Measurements from ENCODE around the gene CTNNA3.

CTNNA3 gene

DNA sequence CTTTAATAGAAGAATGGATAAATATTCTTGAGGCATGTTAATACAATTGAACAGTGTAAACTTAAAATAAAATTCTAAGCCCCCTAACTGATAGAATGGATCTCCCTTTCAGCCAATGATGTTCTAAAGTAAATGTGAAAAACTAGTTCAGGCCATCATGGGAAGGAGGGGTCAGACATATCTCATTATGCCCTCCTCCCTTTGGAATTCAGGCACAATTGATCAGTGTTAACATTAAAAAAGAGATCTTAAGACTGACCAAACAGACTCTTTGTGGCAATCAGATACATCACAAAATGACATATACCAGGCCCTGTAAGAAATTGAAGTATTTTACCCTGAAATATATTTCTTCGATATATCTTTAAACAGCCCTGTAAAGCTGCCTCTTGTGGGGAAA, 1453.1 kb downstream of the CTNNA3 start:
- DNase-seq (ENCODE audit: low read depth): no peak
- no peaks in the 10 kb centered on the region for H3K27me3 ChIP-seq (replicated peaks; ENCODE audit: control insufficient read depth, insufficient read depth, low read length)
- no peak overlapping the region for H3K4me3 ChIP-seq (ENCODE audit: low read length)
- H3K9ac ChIP-seq (ENCODE audit: low read length): no peak overlapping the region
- H3K4me1 ChIP-seq (ENCODE audit: control insufficient read depth, insufficient read depth, low read length): no peaks in the 10 kb centered on the region
- peaks cover 4% of the 10 kb centered on the region for H3K9me3 ChIP-seq (ENCODE audit: control insufficient read depth, low read length)
- no peaks in the 10 kb centered on the region for H3K36me3 ChIP-seq (ENCODE audit: control insufficient read depth, insufficient read depth, low read length, severe bottlenecking)

DNA sequence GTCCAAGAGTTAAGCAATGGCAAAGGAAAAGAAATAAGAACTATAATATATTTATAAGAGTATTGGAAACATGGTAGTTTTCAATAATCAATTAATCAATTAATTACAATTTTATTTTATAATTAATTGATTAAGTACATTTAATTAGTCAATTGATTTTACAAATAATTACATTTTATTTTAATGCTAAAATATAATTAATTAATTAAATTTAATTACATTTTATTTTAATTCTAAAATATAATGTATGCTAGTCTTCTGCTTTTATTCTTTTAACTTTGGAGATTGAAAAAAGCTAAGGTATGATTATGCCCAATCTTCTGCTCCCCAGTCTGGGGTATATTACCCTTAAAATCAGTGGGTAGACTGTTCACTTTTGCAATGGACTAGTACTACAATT, 1456.9 kb downstream of the CTNNA3 start:
- no peak overlapping the region for H3K4me3 ChIP-seq (ENCODE audit: low read length)
- H3K9me3 ChIP-seq (ENCODE audit: control insufficient read depth, low read length): peaks cover 4% of the 10 kb centered on the region
- H3K9ac ChIP-seq (ENCODE audit: low read length): no peak overlapping the region
- DNase-seq (ENCODE audit: low read depth): no peak
- no peaks in the 10 kb centered on the region for H3K27me3 ChIP-seq (replicated peaks; ENCODE audit: control insufficient read depth, insufficient read depth, low read length)
- H3K4me1 ChIP-seq (ENCODE audit: control insufficient read depth, insufficient read depth, low read length): no peaks in the 10 kb centered on the region
- H3K36me3 ChIP-seq (ENCODE audit: control insufficient read depth, insufficient read depth, low read length, severe bottlenecking): no peaks in the 10 kb centered on the region

- no peak for DNase-seq (ENCODE audit: low read depth)
- H3K36me3 ChIP-seq (ENCODE audit: control insufficient read depth, insufficient read depth, low read length, severe bottlenecking): no peaks in the 10 kb centered on the region
- no peak overlapping the region for H3K4me3 ChIP-seq (ENCODE audit: low read length)
- no peaks in the 10 kb centered on the region for H3K27me3 ChIP-seq (replicated peaks; ENCODE audit: control insufficient read depth, insufficient read depth, low read length)
- H3K4me1 ChIP-seq (ENCODE audit: control insufficient read depth, insufficient read depth, low read length): no peaks in the 10 kb centered on the region
- H3K9ac ChIP-seq (ENCODE audit: low read length): no peak overlapping the region
- no peaks in the 10 kb centered on the region for H3K9me3 ChIP-seq (ENCODE audit: control insufficient read depth, low read length)
Observed at GRCh38 chr10:66238343-66238742, 1457.7 kb downstream of the CTNNA3 start.

DNA sequence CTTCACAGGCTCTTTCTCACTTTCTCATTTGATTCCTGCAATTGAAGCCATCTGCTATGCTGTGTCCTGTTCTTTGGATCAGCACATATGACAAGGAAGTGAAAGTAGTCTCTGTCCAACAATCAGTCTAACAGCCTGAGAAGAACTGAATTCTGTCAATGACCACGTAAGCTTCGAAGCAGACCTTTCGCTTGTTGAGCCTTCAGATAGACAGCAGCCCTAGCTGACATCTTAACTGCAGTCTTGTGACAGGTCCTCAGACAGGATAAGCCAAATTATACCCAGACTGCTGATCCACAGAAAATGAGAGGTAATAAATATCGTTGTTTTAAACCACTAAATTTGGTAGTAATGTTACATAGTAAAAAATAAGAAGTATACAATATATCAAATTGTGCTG, 1461.1 kb downstream of the CTNNA3 start:
- Histone ChIP-seq H3K27me3 (replicated peaks; ENCODE audit: control insufficient read depth, insufficient read depth, low read length) (no peaks in the 10 kb centered on the region), H3K9ac (ENCODE audit: low read length) (no peak overlapping the region), H3K4me1 (ENCODE audit: control insufficient read depth, insufficient read depth, low read length) (no peaks in the 10 kb centered on the region), H3K4me3 (ENCODE audit: low read length) (no peak overlapping the region), H3K9me3 (ENCODE audit: control insufficient read depth, low read length) (peaks cover 3% of the 10 kb centered on the region), H3K36me3 (ENCODE audit: control insufficient read depth, insufficient read depth, low read length, severe bottlenecking) (no peaks in the 10 kb centered on the region)
- DNase-seq (ENCODE audit: low read depth): no peak

GRCh38 chr10:66228887-66229286, 1467.1 kb downstream of the CTNNA3 start:
- Histone ChIP-seq H3K4me1 (ENCODE audit: control insufficient read depth, insufficient read depth, low read length) (no peaks in the 10 kb centered on the region), H3K36me3 (ENCODE audit: control insufficient read depth, insufficient read depth, low read length, severe bottlenecking) (no peaks in the 10 kb centered on the region), H3K4me3 (ENCODE audit: low read length) (no peak overlapping the region), H3K9ac (ENCODE audit: low read length) (no peak overlapping the region), H3K9me3 (ENCODE audit: control insufficient read depth, low read length) (peaks cover 25% of the 10 kb centered on the region), H3K27me3 (replicated peaks; ENCODE audit: control insufficient read depth, insufficient read depth, low read length) (no peaks in the 10 kb centered on the region)
- DNase-seq (ENCODE audit: low read depth): no peak

GRCh38 chr10:66223656-66224055, 1472.3 kb downstream of the CTNNA3 start:
- Histone ChIP-seq H3K27me3 (replicated peaks; ENCODE audit: control insufficient read depth, insufficient read depth, low read length) (no peaks in the 10 kb centered on the region), H3K9ac (ENCODE audit: low read length) (no peak overlapping the region), H3K4me1 (ENCODE audit: control insufficient read depth, insufficient read depth, low read length) (no peaks in the 10 kb centered on the region), H3K4me3 (ENCODE audit: low read length) (no peak overlapping the region), H3K9me3 (ENCODE audit: control insufficient read depth, low read length) (peaks cover 13% of the 10 kb centered on the region), H3K36me3 (ENCODE audit: control insufficient read depth, insufficient read depth, low read length, severe bottlenecking) (no peaks in the 10 kb centered on the region)
- DNase-seq (ENCODE audit: low read depth): no peak

- Histone ChIP-seq H3K36me3 (ENCODE audit: control insufficient read depth, insufficient read depth, low read length, severe bottlenecking) (no peaks in the 10 kb centered on the region), H3K27me3 (replicated peaks; ENCODE audit: control insufficient read depth, insufficient read depth, low read length) (no peaks in the 10 kb centered on the region), H3K4me1 (ENCODE audit: control insufficient read depth, insufficient read depth, low read length) (no peaks in the 10 kb centered on the region)
Observed at GRCh38 chr10:66222462-66223046, 1473.4 kb downstream of the CTNNA3 start.

DNA sequence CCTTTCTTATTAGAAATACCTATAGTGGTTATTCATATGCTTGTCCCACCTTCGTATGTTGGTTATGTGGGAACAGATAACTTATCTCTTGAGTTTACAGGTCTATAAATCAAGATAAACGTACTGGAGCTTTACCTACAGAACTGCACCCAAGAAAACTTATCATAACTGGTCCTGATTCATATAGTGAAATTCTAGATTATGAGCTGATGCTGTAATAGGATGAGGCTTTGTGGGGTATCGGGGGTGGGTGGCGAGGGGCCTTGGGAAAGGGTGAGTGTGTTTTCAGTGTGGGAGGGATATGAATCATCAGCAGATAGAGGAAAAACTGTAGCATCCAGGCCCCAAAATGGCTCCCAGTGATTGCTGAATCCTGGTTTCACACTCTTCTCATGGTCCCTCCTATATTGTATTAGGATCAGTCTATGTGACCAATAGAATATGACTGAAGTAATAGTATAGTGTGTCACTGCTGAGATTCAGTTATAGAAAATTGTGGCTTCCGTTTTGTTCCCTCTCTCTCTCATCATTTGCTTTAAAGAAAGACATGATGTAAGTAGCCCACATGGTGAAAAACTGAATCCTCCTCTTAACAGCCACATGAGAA, 1476.9 kb downstream of the CTNNA3 start:
- Histone ChIP-seq H3K9me3 (ENCODE audit: control insufficient read depth, low read length) (no peaks in the 10 kb centered on the region), H3K4me3 (ENCODE audit: low read length) (no peak overlapping the region), H3K9ac (ENCODE audit: low read length) (no peak overlapping the region), H3K4me1 (ENCODE audit: control insufficient read depth, insufficient read depth, low read length) (no peaks in the 10 kb centered on the region), H3K27me3 (replicated peaks; ENCODE audit: control insufficient read depth, insufficient read depth, low read length) (no peaks in the 10 kb centered on the region), H3K36me3 (ENCODE audit: control insufficient read depth, insufficient read depth, low read length, severe bottlenecking) (no peaks in the 10 kb centered on the region)
- DNase-seq (ENCODE audit: low read depth): no peak

More at GRCh38 chr10:66222462-66223046, 1473.4 kb downstream of the CTNNA3 start:
- no peak overlapping the region for H3K9ac ChIP-seq (ENCODE audit: low read length)
- peaks cover 8% of the 10 kb centered on the region for H3K9me3 ChIP-seq (ENCODE audit: control insufficient read depth, low read length)
- DNase-seq (ENCODE audit: low read depth): no peak
- H3K4me3 ChIP-seq (ENCODE audit: low read length): no peak overlapping the region

GRCh38 chr10:66218289-66218688, 1477.7 kb downstream of the CTNNA3 start:
- Histone ChIP-seq H3K9ac (ENCODE audit: low read length) (no peak overlapping the region), H3K4me3 (ENCODE audit: low read length) (no peak overlapping the region), H3K36me3 (ENCODE audit: control insufficient read depth, insufficient read depth, low read length, severe bottlenecking) (no peaks in the 10 kb centered on the region), H3K9me3 (ENCODE audit: control insufficient read depth, low read length) (no peaks in the 10 kb centered on the region), H3K27me3 (replicated peaks; ENCODE audit: control insufficient read depth, insufficient read depth, low read length) (no peaks in the 10 kb centered on the region), H3K4me1 (ENCODE audit: control insufficient read depth, insufficient read depth, low read length) (no peaks in the 10 kb centered on the region)
- no peak for DNase-seq (ENCODE audit: low read depth)

- DNase-seq (ENCODE audit: low read depth): no peak
- Histone ChIP-seq H3K27me3 (replicated peaks; ENCODE audit: control insufficient read depth, insufficient read depth, low read length) (no peaks in the 10 kb centered on the region), H3K4me1 (ENCODE audit: control insufficient read depth, insufficient read depth, low read length) (no peaks in the 10 kb centered on the region), H3K4me3 (ENCODE audit: low read length) (no peak overlapping the region), H3K9me3 (ENCODE audit: control insufficient read depth, low read length) (no peaks in the 10 kb centered on the region), H3K9ac (ENCODE audit: low read length) (no peak overlapping the region), H3K36me3 (ENCODE audit: control insufficient read depth, insufficient read depth, low read length, severe bottlenecking) (no peaks in the 10 kb centered on the region)
Observed at GRCh38 chr10:66215920-66216319, 1480.1 kb downstream of the CTNNA3 start.

GRCh38 chr10:66214721-66215404, 1481.1 kb downstream of the CTNNA3 start:
- H3K36me3 ChIP-seq (ENCODE audit: control insufficient read depth, insufficient read depth, low read length, severe bottlenecking): no peaks in the 10 kb centered on the region
- H3K9me3 ChIP-seq (ENCODE audit: control insufficient read depth, low read length): no peaks in the 10 kb centered on the region
- no peaks in the 10 kb centered on the region for H3K27me3 ChIP-seq (replicated peaks; ENCODE audit: control insufficient read depth, insufficient read depth, low read length)
- H3K9ac ChIP-seq (ENCODE audit: low read length): no peak overlapping the region
- no peak overlapping the region for H3K4me3 ChIP-seq (ENCODE audit: low read length)
- no peaks in the 10 kb centered on the region for H3K4me1 ChIP-seq (ENCODE audit: control insufficient read depth, insufficient read depth, low read length)
- DNase-seq (ENCODE audit: low read depth): no peak
